Measurements from ENCODE around the gene TBCEL.
A peak's percentile ranks its signal among the peaks of the same experiment; 100 is the strongest.
"Not testable (repeated sequence)": the region's sequence is repeated elsewhere in the genome, so short reads cannot be mapped to it uniquely, and the experiment has no call there.

TBCEL gene, protein sequence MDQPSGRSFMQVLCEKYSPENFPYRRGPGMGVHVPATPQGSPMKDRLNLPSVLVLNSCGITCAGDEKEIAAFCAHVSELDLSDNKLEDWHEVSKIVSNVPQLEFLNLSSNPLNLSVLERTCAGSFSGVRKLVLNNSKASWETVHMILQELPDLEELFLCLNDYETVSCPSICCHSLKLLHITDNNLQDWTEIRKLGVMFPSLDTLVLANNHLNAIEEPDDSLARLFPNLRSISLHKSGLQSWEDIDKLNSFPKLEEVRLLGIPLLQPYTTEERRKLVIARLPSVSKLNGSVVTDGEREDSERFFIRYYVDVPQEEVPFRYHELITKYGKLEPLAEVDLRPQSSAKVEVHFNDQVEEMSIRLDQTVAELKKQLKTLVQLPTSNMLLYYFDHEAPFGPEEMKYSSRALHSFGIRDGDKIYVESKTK

DNA sequence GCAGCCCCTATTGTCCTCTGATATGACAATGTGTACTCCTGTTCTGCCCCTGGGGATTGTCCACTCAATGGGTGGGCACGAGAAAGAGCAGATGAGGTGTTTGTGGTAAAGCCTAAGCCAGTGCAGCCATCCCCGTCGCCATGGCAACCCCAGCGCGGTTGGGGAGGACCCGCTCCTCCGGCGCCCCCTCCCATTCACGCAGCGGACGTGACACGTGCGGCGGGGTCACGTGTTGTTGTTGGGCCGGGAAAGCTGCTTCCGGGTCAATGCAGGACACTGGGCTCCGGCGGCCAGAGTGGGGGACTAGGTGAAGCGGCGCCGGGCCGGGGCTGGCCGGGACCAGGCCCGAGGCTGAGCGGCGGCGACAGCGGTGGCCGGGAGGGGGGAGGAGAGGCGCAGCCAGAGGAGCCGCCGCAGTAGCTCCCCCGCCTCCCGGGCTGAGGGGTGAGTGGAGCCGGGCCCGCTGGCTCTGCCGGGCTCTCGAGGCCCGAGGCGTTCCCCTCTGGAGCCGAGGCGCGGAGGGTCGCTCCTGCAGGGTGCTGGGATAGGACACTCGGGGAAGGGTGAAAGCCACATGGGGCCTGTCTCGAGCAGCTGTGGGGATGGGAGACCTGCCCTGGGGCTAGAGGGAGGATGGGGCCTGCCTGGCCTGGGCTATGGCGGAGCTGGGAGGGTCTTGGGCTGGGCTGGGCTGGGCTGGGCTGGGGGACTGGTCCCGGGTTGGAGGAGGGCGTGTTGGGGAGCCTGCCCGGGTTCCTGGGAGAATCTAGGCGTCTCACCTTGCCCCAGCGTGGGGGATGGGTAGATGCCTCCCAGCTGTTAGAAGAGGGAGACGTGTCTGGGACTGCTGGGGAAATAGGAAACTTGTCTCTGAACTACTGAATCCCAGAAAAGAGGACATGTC is at the start of gene TBCEL:
Gene TBCEL (plus strand): TSS at position 255 of the 904 bp plus-strand sequence. CDS start 21,589 bp downstream, outside the sequence.
- peak; percentile 37 to 95 (median 82) for DNase-seq

DNA sequence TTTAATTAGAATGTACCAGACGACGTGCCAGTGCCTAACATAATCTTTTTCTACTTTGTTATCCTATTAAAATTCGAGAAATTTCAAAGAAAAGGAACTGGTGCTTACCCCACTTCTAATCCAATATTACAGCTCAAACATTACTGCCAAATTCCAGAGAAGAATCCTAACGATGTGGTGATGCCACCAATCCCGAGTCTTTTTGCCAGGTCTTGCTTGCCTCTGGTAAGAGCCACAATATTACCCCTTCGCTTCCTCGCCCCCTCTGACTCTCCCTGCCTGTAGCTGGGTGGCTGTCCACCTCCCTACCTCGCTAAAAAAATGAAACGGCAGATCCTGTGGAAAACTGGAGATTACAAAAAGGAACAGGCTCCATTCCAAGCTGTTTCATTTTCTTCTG is 49.4 kb upstream of the TBCEL start:
- no peak for DNase-seq

DNA sequence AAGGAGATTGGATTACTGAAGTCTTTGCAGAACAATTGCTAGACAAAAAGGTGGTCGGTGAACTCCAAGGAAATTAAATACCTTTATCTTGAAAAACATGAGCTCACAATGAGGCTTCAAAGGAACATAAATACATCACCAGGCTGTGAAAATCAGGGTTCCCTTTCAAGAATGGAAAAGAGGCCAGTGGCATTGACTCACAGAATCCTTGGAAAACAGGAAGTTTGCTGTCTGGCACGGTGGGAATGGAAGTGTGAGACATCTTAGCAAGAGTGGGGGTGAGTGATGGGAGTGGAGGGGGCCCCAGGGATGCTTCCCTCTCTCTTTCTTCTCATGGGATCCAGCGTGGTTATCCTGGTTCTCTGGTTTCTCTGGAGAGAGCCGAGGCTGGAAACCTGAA is 48.9 kb upstream of the TBCEL start:
- no peak for DNase-seq

DNA sequence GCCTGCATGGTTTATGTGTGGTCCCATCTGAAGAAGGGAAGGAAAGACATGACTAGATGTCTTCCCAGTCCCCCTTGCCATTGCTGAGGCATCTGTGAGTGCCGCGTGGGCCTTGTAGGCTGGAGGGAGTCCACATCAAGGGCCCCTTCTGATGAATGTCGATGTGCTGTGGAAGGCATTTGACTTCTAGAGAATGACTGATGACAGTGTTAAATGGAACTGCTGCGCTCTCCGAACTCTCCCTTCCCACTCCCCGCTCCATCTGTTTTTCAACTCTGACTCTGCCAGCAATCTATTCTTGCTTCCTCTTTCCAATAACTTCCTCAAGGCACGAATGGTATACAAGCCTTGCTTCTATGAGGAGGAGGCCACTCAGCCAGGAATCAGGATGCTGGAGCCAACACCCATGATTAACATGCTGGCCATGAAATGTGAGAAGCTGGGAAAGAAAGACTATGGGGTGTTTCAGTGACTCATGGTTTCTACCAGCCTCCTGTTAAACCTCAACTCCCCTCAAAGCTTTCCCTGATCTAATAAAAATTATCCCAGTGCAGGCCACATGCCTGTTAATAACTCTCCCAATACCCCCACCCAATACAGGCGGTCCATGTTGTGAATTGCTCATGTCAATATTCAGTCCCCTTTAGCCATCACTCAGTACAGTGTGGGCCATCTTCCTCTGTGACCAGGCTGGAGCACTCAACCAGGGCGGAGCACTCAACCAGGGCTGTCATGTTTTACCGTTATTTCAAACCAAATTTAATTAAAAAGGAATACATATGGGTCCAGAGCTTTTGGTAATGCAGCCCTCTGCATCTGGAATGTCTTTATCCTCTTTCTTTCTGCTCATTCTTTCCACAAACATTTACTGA is 46.4 kb upstream of the TBCEL start:
- no peak for DNase-seq

DNA sequence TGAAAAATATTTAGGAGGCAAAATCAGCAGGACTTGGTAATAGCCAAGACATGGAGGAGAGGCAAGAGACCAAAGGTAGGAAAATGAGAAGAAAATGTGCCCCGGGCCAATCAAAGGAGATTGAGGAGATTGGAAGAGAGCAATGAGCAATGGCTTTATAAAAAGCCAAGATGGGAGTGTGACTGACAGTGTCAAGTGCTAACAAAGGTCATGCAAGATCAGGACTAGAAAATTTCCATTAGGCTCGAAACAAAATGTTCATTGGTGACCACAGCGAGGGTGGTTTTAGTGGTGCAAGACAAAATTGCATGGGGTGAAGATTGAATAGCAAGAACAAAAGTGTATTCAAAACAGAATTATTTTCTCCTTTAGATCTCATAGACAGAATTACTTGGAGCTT is 45.2 kb upstream of the TBCEL start:
- no peak for DNase-seq

DNA sequence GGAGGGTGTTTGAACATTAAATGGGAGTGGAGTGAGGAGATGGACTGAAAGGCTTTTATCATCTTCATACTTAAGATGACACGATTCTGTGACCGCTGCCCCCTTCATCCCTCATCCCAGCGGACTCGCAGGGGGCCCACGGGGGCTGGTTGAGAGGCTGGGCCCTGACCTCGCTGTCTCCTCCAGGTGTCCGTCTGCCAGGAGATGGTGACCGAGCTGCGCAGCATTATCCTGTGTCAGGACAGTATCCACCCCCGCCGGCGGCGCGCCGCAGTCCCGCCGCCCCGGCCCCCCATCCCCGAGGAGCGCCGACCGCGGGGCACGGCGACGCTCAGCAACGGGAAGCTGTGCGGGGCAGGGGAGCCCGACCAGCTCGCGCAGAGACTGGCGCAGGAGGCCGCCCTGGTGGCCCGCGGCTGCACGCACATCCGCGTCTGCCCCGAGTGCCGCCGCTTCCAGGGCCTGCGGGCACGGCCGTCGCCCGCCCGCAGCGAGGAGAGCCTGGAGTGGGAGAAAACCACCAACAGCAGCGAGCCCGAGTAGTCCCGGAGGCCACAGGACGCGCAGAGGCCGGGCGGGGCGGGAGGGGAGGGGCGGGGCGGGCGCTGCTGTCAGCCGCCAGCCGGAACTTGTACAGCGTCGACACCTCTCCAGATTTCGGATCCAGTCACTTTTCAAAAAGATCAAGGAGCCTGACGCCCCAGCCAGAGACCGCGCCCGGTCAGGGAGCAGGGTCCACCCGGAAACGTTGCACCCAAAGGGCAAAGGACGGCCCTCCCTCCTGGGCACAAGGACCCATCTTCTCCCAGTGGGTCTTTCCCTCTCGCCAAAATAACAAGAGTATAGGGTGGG is 38.0 kb upstream of the TBCEL start:
- peak in 21 of 56 donors; percentile 3 to 44 (median 10) for DNase-seq

DNA sequence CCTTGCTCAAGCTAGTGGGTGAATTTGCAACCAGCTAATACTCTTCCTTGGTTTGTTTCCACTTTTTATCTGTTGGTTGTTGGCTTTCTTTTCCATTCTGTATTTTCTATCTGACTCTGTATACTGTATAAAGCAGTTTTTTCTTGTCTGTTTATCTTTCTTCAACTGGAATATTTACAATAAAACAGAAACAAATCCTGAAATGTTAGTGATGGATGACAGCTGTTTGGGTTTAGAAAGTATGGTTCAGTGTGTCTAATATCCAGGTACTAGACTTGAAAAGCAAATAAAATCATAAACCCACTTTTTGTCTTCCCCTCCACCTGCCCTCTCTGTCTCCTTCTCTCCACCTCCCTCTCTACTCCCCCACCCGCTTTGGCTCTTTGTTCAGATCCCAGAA is 35.3 kb upstream of the TBCEL start:
- no peak for DNase-seq

DNA sequence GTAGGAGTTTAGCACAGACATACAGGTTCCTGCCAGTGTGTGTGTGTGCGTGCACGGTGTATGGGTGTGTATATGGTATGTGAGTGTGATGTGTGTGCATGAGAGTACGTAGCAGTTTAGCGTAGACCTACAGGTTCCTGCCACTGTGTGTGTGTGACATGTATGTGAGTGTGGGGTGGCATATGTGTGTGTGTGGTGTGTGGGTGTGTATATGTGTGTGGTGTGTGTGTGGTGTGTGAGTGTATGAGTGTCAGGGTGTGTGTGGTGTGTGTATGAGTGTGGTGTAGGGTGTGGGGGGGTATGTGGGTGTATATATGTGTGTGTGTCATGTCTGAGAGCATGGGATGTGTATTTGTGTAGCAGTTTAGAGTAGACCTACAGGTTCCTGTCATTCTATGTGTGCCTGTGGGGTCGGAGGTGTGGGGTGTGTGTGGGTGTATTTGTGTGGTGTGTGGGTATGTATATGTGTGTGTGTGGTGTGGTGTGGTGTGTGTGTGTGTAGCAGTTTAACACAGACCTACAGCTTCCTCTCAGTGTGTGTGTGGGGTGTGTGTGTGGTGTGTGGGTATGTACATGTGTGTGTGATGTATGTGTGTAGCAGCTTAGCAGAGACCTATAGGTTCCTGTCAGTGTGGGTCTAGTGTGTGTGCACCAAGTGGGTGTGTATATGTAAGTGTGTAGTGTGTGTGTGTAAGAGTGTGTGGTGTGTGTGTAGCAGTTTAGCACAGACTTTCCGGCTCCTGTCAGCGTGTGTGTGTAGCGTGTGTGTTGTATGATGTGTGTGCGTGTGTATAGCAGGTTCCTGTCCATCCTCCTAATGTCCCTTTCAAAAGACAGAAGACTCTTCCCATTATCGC is 31.8 kb upstream of the TBCEL start:
- no peak for DNase-seq

DNA sequence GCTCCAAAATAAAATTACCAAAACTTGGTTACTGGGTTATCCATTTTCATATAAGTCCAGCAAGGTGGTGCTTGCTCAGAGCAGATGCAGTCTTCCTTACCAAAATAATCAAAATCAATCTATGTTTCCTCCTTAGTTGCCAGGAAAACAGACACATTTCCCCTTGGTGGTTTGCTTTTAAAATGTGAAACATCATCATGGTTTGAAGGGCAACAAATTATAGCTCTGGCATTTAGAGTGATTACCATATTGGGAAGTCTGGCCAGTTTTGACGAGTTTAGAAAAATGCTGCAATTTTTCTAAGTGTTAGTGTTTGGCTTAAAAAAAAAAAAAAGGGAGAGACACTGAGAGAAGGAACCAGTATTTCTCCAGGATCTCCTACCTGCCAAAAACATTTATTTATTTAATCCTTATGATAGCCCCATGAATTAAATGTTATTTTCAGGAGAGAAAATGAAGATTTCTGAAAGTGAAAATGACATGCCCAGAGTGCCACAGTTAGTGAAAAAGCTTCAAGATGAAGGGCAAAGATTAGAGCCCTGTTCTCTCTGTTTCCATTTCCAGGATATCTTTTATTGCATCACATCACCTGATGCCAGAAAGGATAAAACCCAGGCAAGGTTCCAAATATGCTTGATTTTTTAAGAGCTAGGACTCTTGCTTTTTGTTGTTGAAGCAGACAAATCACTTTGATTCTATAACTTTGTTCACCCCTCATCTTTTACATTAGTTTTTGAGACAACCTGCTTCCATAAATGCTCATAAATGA is 29.6 kb upstream of the TBCEL start:
- DNase-seq: no peak

DNA sequence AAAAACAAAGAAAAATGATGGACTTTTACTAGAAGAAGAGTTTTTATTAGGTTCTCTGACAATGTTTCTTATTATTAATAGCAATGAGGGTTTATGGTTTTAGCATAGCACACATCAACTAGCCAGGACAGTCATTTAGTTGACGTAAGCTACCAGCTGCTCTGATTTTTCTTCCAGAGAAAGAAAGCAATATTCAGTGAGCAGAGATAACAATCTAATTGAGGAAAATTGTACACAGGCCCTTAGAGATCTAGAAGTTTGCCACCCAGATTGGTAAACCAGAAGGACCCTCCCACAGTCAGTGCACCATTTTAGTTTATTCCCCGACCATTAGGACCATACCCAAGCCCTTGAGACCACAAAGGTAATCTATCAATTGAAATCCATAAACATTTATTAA is 28.7 kb upstream of the TBCEL start:
- no peak for DNase-seq

DNA sequence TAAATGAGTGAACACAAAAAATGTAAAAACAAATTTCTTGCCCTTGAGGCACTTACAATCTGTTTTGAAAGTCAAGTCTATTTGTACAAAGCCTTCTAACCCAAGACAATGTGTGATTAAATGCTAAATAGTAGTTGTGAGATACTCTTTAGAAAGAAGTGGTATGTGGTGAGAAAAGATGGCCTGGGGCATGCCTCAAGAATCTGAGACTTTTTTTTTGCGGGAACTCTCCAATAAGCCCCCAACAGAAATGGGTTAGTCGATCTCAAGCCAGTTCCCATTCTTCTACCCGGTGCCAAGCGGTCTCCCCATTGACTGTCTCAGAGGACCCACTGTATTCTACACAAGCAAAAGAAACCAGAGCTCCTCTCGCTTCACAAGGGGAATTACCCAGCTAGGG is 26.9 kb upstream of the TBCEL start:
- no peak for DNase-seq

DNA sequence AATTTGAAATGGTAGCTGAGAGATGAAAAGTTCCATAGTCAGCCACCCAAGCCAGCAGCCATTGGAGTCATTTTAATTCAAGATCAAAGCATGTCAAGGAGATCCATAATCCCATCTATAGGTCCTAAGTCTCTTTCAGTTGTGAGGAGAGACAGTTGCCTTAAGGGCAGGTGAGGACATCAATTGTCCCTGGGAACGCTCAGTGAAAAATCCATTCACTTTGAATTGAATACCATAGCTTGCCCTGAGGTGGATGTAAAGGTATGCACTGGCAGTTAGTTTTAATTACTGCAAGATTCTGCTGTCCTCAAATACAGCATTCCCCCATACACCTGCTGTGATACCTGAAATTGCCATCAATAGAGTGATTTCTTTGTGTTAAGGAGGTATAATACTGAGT is 25.3 kb upstream of the TBCEL start:
- DNase-seq: no peak

DNA sequence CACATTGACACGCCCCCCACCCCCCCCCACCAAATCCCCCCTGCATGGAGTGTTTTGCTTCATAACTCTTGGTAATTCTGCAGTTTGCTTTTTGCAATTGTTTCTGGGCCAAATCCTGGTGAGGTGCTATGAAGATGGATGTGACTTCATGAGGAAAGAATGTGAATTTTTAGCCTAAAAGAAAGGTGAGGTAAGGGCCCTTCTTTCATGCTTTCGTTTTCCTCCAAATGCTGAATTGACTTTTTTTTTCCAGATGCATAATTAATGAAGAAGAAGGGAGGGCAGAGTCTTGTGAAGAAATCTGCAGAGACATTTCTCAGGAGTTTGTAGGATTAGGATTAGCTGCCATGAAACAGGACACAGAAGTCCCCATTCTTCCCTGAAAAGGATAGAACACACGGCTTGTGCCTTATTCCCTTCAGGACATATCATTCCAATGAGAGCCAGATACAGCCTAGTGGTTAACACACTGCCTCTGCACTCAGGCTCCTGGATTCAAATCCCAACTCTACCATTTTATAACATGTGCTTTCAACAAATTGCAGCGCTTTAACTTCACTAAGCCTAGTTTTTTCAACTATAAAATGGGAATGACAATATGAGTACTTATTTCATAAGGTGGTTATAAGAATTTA is 19.6 kb upstream of the TBCEL start:
- DNase-seq: no peak

DNA sequence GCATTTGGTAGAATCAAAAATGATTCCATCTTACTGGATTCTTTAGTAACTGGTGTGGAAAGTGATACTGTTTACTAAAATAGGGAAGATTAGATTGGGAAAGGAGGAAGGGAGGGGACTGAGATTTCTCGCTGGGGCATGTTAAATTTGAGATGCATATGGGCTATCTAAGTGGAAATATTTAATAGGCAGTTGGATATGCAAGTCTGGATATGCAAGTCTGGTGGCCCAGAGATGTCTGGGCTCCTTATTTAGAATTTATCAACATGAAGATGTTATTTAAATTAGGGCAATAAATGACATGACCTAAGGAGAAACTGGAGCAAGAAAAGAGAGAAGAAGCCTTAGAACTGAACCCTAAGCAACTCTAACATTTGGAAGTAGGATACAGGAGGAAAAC is 17.0 kb upstream of the TBCEL start:
- no peak for DNase-seq

DNA sequence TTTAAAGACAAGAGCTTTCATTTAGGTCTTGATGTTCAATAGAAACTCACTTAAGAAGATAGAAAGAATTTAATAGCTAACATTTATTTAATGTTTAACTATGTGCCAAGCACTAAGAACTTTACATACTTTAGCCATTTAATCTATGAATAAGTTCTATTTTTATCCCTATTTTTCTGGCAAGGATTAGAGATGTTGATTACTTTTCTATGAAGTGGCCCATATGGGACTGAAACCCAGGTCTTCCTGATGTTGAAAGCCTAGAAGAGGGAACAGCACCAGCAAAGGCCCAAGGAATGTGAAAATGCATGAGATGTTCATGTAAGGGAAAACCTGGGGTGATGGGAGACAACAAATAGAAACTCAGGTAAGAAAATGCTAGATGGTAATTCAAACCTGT is 15.4 kb upstream of the TBCEL start:
- no peak for DNase-seq

DNA sequence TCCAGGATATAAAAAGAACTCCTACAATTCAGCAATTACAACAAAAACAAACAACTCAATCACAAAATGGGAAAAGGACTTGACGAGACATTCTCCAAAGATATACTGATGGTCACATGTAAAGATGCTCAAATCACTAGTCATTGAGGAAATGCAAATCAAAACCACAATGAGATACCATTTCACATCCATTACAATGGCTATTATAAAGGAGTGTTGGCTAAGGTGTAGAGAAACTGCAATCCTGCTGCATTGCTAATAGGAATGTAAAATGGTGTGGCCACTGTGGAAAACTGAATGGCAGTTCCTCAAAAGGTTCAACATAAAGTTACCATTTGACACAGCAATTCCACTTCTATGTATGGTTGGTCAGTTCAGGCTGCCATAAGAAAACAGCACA is 11.8 kb upstream of the TBCEL start:
- no peak for DNase-seq

DNA sequence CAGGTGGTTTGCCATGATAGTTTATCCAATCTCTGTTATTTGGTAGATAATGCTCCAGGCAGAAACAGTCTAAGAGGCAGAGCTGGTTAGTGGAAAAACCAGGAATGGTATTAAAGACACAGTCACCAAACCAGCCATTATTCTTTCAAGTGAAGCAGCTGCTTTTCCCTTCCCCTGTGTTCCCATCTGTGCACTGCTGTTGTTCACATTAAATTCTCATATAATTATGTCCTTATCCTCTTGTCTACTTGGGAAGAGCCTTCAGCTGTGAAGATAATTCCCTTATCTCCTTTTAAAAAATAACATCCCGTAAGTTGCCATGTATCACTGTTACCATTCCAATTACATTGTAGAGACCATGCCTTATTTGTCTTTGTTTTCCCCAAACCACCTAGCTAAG is 5.2 kb upstream of the TBCEL start:
- DNase-seq: no peak

DNA sequence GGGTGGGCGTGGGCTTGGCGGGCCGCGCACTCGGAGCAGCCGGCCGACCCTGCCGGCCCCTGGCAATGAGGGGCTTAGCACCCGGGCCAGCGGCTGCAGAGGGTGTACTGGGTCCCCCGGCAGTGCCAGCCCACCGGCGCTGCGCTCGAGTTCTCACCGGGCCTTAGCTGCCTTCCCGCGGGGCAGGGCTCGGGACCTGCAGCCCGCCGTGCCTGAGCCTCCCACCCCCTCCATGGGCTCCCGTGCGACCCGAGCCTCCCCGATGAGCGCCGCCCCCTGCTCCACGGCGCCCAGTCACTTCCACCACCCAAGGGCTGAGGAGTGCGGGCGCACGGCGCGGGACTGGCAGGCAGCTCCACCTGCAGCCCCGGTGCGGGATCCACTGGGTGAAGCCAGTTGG is 2.2 kb upstream of the TBCEL start:
- not testable (repeated sequence) for DNase-seq
